T-helper 1 cell treated with Interleukin-12 subunit alpha and Interleukin-12 subunit beta and Interleukin-4 antibody, amounts not matched to agents 30 μg/mL and 1 μg/mL, for 36 hours (primary cell): ENCODE measurements around the gene KLHL14.
"Not testable (repeated sequence)": the region's sequence is repeated elsewhere in the genome, so short reads cannot be mapped to it uniquely, and the experiment has no call there.

ENCODE experiments used
- H3K27ac Mint-ChIP-seq: one replicate; pipeline ENCODE4 v1.8.0; 2021; ENCODE audit warnings: mild to moderate bottlenecking, mixed read lengths
- H3K27me3 Mint-ChIP-seq: one replicate; pipeline ENCODE4 v1.8.0; 2021; ENCODE audit warnings: low read depth, mixed read lengths
- H3K36me3 Mint-ChIP-seq: one replicate; pipeline ENCODE4 v1.8.0; 2021; ENCODE audit warnings: low read depth, mixed read lengths
- H3K4me1 Mint-ChIP-seq: one replicate; pipeline ENCODE4 v1.8.0; 2021; ENCODE audit warnings: low read depth, mixed read lengths
- H3K4me3 Mint-ChIP-seq: one replicate; pipeline ENCODE4 v1.8.0; 2021; ENCODE audit warnings: mild to moderate bottlenecking, moderate library complexity, mixed read lengths
- H3K9me3 Mint-ChIP-seq: one replicate; pipeline ENCODE4 v1.8.0; 2021; ENCODE audit warnings: mixed read lengths

KLHL14 gene, protein sequence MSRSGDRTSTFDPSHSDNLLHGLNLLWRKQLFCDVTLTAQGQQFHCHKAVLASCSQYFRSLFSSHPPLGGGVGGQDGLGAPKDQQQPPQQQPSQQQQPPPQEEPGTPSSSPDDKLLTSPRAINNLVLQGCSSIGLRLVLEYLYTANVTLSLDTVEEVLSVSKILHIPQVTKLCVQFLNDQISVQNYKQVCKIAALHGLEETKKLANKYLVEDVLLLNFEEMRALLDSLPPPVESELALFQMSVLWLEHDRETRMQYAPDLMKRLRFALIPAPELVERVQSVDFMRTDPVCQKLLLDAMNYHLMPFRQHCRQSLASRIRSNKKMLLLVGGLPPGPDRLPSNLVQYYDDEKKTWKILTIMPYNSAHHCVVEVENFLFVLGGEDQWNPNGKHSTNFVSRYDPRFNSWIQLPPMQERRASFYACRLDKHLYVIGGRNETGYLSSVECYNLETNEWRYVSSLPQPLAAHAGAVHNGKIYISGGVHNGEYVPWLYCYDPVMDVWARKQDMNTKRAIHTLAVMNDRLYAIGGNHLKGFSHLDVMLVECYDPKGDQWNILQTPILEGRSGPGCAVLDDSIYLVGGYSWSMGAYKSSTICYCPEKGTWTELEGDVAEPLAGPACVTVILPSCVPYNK

DNA sequence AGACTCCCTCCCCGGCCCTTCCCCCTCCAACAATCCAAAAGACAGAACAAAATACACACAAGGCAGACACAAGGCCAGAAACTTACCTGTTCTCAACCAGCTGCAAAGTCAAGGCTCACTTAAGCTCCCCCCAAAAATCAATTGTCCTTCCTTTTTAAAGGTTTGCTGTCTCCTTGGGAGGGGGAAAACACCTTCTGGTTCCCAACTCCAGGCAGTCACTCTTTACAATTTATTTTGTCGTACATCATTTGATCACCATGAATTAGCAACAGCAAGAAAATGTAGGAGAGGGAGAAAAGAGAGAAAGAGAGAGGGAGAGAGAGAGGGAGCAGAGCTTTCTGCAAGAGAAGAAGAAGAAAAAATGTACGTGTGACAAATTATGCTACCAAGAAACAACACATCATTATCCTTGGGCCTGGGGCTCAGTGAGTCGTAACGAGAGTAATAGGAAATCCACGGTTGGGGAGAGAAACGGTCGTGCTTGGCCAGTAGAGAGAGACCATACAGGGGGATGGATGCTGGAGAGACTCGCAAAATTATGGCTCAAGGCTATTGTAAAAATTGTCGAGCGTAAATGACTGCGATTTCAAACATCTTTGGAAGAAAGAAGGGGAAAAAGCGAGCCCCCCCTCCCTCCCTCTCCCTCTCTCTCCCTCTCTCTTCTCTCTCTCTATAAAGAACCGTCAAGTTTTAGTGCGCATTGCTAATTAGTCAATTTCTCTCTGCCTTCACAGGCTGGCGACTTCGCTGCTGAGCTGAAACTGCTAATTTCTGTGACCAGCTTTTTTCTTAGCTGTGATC, at the start of gene KLHL14:
Gene KLHL14, minus strand, starts transcription at position 443 of the 801 bp plus-strand sequence. CDS start 2,432 bp downstream, outside the sequence.
- no peaks in the 10 kb centered on the region for H3K4me1 Mint-ChIP-seq
- peaks cover 56% of the 10 kb centered on the region for H3K27me3 Mint-ChIP-seq
- H3K27ac Mint-ChIP-seq, result no peak within 1 kb of the TSS
- H3K36me3 Mint-ChIP-seq, result no peaks in the 10 kb centered on the region
- no peak within 1 kb of the TSS for H3K4me3 Mint-ChIP-seq
- H3K9me3 Mint-ChIP-seq, result no peaks in the 10 kb centered on the region

DNA sequence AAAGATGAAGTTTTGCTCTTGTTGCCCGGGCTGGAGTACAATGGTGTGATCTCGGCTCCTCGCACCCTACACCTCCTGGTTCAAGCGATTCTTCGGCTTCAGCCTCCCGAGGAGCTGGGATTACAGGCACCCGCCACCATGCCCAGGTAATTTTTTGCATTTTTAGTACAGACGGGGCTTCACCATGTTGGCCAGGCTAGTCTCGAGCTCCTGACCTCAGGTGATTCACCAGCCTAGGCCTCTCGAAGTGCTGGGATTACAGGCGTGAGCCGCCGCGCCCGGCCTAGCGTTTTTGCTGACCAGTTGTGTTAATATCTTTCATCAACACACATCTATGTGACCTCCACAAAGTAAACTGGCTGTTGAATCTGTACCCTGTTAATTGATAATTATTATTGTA, 49.4 kb upstream of the KLHL14 start:
- Mint-ChIP-seq H3K4me3 (no peak overlapping the region), H3K27ac (no peak overlapping the region), H3K4me1 (no peaks in the 10 kb centered on the region), H3K9me3 (no peaks in the 10 kb centered on the region), H3K36me3 (no peaks in the 10 kb centered on the region), H3K27me3 (no peaks in the 10 kb centered on the region)

DNA sequence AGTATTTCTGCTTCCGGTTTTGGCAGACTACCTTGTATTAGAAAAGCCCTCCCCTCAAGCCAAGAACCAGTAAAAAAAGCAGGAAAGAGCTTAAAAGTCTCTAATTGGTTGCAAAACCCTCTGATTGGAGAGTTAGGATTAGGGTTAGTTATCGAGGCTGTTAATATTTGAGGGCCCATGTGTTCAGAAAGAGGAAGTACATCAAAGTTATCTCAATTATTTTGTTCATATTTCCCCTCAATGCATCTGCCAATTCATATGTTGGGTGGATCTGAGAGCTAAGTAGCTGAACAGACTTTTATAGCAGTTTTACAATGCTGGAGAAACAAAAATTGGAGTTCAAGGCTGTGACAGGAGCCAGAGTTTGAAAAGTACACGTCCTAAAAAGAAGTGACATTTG, 43.1 kb upstream of the KLHL14 start:
- Mint-ChIP-seq H3K27me3 (no peaks in the 10 kb centered on the region), H3K9me3 (no peaks in the 10 kb centered on the region), H3K36me3 (no peaks in the 10 kb centered on the region), H3K4me1 (no peaks in the 10 kb centered on the region), H3K4me3 (no peak overlapping the region), H3K27ac (no peak overlapping the region)

DNA sequence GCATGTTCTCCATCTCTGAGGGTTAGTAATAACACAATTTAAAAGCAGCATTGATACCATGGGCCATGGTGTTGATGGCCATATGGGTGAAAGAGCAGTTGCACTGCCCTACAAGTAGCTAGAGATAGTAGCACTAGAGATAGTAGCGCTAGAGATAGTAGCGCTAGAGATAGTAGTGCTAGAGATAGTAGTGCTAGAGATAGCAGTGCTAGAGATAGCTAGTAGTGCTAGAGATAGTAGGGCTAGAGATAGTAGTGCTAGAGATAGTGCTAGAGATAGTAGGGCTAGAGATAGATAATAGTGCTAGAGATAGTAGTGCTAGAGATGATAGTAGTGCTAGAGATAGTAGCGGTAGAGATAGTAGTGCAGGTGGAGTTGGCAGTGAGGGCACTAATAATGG, 39.5 kb upstream of the KLHL14 start:
- no peak overlapping the region for H3K27ac Mint-ChIP-seq
- H3K4me1 Mint-ChIP-seq, result no peaks in the 10 kb centered on the region
- no peak overlapping the region for H3K4me3 Mint-ChIP-seq
- no peaks in the 10 kb centered on the region for H3K36me3 Mint-ChIP-seq
- H3K9me3 Mint-ChIP-seq, result no peaks in the 10 kb centered on the region
- H3K27me3 Mint-ChIP-seq, result no peaks in the 10 kb centered on the region

DNA sequence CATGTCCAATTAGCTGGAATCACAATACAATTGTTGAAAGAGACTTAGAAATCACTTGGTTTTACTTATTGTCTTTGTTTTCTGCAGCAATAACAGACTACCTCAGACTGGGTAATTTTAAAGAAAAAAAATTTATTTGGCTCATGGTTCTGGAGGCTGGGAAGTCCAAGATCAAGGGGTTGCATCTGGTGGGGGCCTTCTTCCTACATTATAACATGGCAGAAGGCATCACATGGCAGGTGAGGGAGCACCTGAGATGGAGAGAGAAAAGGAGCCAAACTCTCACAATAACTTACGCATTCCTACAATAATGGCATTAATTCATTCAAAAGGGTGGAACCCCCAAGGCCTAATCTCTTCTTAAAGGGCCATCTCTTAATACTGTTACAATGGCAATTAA, 37.5 kb upstream of the KLHL14 start:
- H3K27ac Mint-ChIP-seq, result no peak overlapping the region
- no peaks in the 10 kb centered on the region for H3K27me3 Mint-ChIP-seq
- H3K4me3 Mint-ChIP-seq, result no peak overlapping the region
- no peaks in the 10 kb centered on the region for H3K9me3 Mint-ChIP-seq
- no peaks in the 10 kb centered on the region for H3K4me1 Mint-ChIP-seq
- H3K36me3 Mint-ChIP-seq, result no peaks in the 10 kb centered on the region

DNA sequence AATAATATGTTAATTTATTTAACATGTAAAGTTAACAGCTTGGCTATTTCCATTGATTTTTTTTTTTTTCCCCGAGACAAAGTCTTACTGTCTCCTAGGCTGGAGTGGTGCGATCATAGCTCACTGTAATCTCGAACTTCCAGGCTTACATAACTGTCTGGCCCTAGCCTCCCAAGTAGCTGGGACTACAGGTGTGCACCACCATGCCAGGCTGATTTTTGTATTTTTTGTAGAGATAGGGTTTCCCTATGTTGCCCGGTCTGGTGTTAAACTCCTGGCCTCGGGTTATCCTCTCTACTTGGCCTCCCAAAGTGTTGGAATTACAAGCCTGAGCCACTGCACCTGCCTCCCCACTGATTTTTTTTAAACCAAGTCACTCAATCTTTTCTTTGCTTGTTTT, 32.5 kb upstream of the KLHL14 start:
- Mint-ChIP-seq H3K9me3 (no peaks in the 10 kb centered on the region), H3K36me3 (no peaks in the 10 kb centered on the region), H3K4me3 (no peak overlapping the region), H3K27ac (no peak overlapping the region), H3K4me1 (no peaks in the 10 kb centered on the region), H3K27me3 (no peaks in the 10 kb centered on the region)

DNA sequence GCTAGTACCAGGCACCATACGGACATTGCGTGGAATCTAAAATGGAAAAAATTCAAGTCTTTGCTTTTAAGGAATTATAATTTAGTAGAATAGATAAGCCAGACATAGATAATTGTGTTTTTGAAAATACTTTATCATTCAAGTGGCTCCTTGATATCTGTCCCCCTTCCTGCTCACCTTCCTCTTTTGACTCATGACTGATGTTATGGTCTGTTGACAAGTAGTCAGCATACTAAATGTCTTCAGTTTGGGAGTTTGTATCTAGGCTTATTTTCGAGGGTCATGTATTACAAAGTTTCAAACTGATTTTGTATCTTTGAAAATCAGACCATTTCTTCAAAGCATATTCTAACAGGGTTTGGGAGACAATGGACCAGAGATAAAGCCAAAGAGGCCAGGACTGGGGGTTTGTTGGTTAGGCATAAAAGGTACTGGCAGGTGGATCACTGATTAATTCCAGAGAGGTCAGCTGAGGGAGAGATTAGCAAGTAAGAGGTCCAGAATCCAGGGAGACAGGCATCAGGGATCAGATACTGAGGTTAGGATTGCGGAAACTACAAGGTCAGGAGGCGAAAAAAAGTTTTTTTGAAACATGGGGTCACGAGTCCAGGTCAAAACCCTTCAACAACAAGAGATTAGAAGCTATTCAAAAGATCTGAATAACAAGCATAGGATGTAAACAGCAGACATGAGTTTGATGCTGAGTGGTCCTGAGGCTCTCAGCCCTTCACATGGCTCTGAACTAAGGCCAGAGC, 31.5 kb upstream of the KLHL14 start:
- H3K4me3 Mint-ChIP-seq, result no peak overlapping the region
- no peaks in the 10 kb centered on the region for H3K36me3 Mint-ChIP-seq
- no peaks in the 10 kb centered on the region for H3K9me3 Mint-ChIP-seq
- no peaks in the 10 kb centered on the region for H3K4me1 Mint-ChIP-seq
- H3K27me3 Mint-ChIP-seq, result no peaks in the 10 kb centered on the region
- H3K27ac Mint-ChIP-seq, result no peak overlapping the region

DNA sequence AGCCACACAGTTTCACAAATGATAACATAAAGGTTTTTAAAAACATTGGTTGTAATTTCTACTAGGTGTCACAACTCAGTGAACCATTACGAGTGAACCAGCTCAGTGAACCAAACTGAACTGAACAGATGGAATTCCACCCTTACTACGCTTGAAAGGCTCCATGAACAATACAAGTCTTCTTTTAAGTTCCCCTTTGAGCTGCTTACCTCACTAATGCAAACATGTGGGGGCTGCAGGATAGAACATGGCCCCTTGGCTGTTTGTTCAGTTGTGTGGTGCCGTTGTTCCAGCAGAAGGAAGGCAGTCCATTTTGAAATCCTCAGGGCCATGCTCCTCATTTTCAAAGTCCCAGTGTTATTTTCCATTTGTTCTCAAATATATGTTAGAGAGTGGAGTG, 30.7 kb upstream of the KLHL14 start:
- Mint-ChIP-seq H3K36me3 (no peaks in the 10 kb centered on the region), H3K27me3 (no peaks in the 10 kb centered on the region), H3K9me3 (no peaks in the 10 kb centered on the region), H3K27ac (no peak overlapping the region), H3K4me1 (no peaks in the 10 kb centered on the region), H3K4me3 (no peak overlapping the region)

DNA sequence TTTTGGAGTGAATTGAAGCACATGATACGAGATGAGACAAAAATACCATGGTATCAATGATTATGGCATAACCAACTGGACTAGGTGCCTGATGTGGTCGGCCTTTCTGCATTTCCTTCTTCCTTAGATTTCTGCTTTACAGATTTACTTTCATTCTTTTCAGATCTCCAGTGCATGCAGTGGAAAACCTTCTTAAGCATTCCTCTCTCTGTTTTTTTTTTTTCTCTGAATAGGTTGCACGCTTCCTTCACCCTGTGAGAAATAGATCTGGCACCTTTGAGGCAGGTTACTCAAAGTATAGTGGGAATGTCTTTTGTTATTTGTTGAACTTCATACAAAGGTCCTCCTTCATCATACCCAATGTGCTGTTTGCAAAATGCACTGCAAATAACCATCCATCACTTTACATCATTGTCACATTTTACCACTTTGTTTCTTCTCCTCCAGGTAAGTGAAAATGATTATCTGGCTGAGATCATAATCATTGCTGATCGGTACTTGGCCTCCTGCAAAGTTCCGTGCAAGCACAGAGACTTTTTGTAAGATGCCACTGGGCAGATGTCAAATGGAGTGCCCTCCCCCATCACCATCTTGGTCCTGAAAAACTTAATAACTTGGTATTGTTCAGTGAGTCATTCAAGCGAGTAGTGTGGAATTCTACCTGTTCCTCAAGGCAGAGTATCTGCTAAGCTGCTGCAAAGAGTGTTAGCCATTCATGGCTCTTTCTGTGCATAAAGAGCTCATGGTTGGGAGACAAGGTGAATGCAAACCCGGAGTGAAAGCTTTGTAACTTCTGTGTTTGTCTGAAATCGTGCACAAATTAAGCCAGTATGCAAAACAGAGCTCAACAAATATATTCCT, 30.0 kb upstream of the KLHL14 start:
- Mint-ChIP-seq H3K36me3 (no peaks in the 10 kb centered on the region), H3K4me1 (no peaks in the 10 kb centered on the region), H3K27me3 (no peaks in the 10 kb centered on the region), H3K27ac (no peak overlapping the region), H3K4me3 (no peak overlapping the region), H3K9me3 (no peaks in the 10 kb centered on the region)

DNA sequence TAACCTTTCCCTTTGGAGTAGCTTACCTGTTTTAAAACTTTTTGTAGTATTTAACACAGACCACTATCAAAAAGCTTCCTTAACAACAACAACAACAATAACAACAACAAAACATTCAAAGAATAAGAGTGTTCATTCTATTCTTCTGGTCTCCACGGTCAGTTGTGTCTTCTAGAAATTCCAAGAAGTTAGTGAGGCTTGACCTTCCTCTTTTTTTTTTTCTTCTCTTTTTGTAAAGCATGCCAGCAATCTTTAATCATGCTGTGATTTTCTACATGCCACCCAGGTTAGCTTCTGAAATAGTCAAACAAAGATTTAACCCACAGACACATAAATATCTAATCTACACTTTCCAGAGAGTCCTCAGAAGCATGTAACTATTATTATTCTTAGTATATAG, 28.4 kb upstream of the KLHL14 start:
- H3K36me3 Mint-ChIP-seq, result no peaks in the 10 kb centered on the region
- no peaks in the 10 kb centered on the region for H3K27me3 Mint-ChIP-seq
- H3K9me3 Mint-ChIP-seq, result peaks cover 6% of the 10 kb centered on the region

DNA sequence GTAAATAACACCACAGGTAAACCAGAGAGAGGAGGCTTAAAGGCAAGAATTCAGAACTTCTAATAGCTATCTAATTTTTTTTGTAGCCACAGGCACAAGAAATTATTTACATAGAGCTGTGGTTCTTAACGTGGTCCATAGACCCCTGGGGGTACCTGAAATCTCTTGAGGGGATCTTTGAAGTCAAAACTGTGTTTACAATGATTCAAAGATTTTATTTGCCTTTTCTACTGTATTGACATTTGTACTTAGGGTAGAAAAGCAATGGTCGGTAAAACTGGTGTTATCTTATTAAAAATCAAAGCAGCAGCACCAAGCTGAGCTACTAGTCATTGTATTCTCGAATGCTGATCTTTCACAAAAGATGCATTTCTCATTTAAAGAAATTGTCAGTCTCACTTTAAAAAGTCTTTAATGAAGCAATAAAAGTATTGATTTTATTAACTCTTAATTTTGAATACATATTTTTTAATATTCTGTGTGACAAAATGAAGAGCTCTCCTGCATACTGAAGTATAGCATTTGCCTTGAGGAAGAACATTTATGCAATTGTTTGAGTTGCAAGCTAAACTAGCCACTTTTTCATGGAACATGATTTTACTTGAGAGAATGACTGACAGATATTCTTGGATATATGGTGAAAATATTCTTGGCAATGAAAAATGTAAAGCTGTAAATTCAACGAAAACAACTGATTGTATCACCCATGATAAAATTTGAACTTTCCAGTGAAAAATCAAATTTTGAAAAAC, 25.6 kb upstream of the KLHL14 start:
- Mint-ChIP-seq H3K4me3 (no peak overlapping the region), H3K27ac (no peak overlapping the region), H3K4me1 (no peaks in the 10 kb centered on the region), H3K36me3 (no peaks in the 10 kb centered on the region), H3K27me3 (no peaks in the 10 kb centered on the region), H3K9me3 (peaks cover 20% of the 10 kb centered on the region)

More for the DNA sequence above, 28.4 kb upstream of the KLHL14 start:
- Mint-ChIP-seq H3K4me3 (no peak overlapping the region), H3K4me1 (no peaks in the 10 kb centered on the region), H3K27ac (no peak overlapping the region)

DNA sequence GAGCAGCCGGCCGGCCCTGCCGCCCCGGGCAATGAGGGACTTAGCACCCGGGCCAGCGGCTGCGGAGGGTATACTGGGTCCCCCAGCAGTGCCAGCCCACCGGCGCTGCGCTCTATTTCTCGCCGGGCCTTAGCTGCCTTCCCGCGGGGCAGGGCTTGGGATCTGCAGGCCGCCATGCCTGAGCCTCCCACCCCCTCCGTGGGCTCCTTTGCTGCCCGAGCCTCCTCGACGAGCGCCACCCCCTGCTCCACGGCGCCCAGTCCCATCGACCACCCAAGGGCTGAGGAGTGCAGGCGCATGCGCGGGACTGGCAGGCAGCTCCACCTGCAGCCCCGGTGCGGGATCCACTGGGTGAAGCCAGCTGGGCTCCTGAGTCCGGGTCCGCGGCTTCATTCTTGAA, 21.8 kb upstream of the KLHL14 start:
- not testable (repeated sequence) for H3K36me3 Mint-ChIP-seq

DNA sequence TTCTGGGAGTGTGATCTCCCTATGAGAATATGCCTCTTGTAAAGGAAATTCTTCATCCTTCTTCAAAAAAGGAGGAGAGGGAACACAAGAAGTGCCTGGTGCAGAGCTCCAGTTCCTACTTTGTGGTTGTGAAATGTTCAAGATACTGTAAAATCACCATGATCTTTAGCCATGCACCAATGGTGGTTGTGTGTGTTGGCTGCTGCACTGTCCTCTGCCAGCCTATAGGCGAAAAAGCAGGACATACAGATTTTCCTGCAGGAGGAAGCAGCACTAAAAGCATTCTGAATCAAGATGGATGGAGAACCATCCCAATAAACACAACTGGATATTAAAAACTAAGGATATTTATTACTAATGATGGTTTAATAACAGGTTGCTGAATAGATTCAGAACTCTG, 6.2 kb upstream of the KLHL14 start:
- Mint-ChIP-seq H3K27me3 (peaks cover 9% of the 10 kb centered on the region), H3K9me3 (no peaks in the 10 kb centered on the region), H3K27ac (no peak overlapping the region), H3K4me3 (no peak overlapping the region), H3K36me3 (no peaks in the 10 kb centered on the region), H3K4me1 (no peaks in the 10 kb centered on the region)

More for the DNA sequence above, 21.8 kb upstream of the KLHL14 start:
- not testable (repeated sequence) for H3K27me3 Mint-ChIP-seq, H3K27ac Mint-ChIP-seq, H3K4me1 Mint-ChIP-seq, H3K4me3 Mint-ChIP-seq
- peaks cover 20% of the 10 kb centered on the region for H3K9me3 Mint-ChIP-seq
